ENCODE measurements around the gene CCDC136.

- TF ChIP-seq CTCF (IDR thresholded peaks at IDR 0.05 in 2 of 3, conservative IDR thresholded peaks at IDR 0.05 in 1 of 3; ENCODE audit: borderline replicate concordance in 1 of 3, insufficient read depth in 1 of 3, low read depth in 2 of 3, low read length in 2 of 3) (no peak), ZNF274 (IDR thresholded peaks at IDR 0.05; ENCODE audit: low read depth, low read length) (no peak)
These were observed 6.0 kb upstream of the CCDC136 start for GRCh38 chr7:128785738-128786137.
